IPS-18a (cell line): ENCODE measurements around the gene ZNF385B.

Experiments
- H3K27ac ChIP-seq: one replicate; pipeline ENCODE4 v1.5.1; 2013; ENCODE audit warnings: low read length
- H3K27me3 ChIP-seq: one replicate; pipeline ENCODE4 v1.6.1; 2013; ENCODE audit warnings: mild to moderate bottlenecking, low read length; ENCODE audit not compliant: control insufficient read depth, insufficient read depth
- H3K36me3 ChIP-seq: one replicate; pipeline ENCODE4 v1.6.1; 2013; ENCODE audit warnings: low read depth, low read length; ENCODE audit not compliant: control insufficient read depth
- H3K4me1 ChIP-seq: one replicate; pipeline ENCODE4 v1.6.1; 2013; ENCODE audit warnings: low read depth, low read length; ENCODE audit not compliant: control insufficient read depth
- H3K4me3 ChIP-seq: one replicate; pipeline ENCODE4 v1.5.1; 2013; ENCODE audit warnings: low read length
- H3K9ac ChIP-seq: one replicate; pipeline ENCODE4 v1.6.1; 2013; ENCODE audit warnings: mild to moderate bottlenecking, low read length, moderate library complexity
- H3K9me3 ChIP-seq: one replicate; pipeline ENCODE4 v1.6.1; 2013; ENCODE audit warnings: low read depth, low read length; ENCODE audit not compliant: control insufficient read depth

ZNF385B gene

DNA sequence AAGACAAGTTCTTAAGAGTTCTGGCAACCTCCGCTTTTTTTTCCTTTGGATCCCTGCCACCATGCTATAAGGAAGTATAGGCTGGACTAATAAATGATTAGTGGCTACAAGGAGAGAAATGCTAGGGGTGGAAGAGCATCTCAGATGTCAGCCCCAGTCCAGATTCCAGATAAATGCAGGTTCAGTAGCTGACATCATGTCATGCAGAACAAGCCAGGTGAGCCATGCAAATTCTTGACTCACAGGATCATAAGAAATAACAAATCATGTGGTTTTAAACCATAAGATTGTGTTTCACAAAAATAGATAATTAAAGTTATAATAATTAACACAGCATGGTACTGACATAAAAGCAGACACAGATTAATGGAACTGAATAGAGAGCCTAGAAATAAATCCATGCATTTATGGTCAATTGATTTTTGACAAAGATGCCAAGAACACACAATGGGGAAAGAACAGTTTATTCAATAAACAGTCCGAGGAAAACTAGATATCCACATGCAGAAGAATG lies 443.9 kb downstream of the ZNF385B start:
- no peaks in the 10 kb centered on the region for H3K36me3 ChIP-seq
- no peaks in the 10 kb centered on the region for H3K4me1 ChIP-seq
- H3K9me3 ChIP-seq, result no peaks in the 10 kb centered on the region
- no peak overlapping the region for H3K27ac ChIP-seq
- no peaks in the 10 kb centered on the region for H3K27me3 ChIP-seq
- H3K9ac ChIP-seq, result no peak overlapping the region
- no peak overlapping the region for H3K4me3 ChIP-seq

- no peak overlapping the region for H3K4me3 ChIP-seq
- no peaks in the 10 kb centered on the region for H3K4me1 ChIP-seq
- H3K27me3 ChIP-seq, result no peaks in the 10 kb centered on the region
- H3K27ac ChIP-seq, result no peak overlapping the region
- no peaks in the 10 kb centered on the region for H3K9me3 ChIP-seq
- no peak overlapping the region for H3K9ac ChIP-seq
- H3K36me3 ChIP-seq, result no peaks in the 10 kb centered on the region
These were observed 449.3 kb downstream of the ZNF385B start for GRCh38 chr2:179412112-179412511.

DNA sequence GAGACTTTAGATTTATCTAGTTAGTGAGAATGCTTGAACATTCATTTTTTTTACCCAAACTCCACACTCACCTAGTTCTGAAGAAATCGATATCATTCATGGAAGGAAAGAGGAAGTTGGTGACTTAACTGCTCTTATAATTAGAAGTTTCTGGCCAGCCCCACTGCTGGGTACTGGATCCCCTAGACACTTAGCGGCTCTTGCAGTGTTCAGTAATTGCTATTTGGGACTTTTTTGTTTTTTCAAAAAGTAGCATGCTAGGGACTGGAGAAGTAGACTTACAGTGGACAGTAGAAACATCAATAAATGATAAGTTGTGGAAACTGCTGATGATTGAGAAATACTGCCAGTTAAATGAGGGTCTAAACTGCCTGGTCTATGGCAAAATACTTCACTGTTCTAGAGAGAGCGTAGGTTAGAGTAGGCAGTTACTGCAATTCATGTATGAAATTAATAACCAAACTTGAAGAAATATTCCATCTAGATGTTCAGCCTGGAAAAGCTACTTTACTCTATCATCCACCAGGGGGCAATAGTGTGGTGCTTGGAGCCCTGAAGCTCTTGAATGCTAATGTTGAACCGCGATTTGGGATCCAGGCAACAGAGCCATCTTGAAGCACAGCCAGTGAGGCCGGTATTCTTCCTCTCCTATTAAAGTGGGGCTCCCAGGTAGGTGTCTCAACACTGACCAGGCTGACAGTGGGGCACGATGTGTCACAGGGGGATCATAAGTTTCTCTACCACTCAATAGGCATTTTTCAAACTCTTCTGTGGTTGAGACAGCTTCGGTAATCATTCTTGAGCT lies 450.7 kb downstream of the ZNF385B start:
- no peak overlapping the region for H3K27ac ChIP-seq
- no peak overlapping the region for H3K4me3 ChIP-seq
- H3K36me3 ChIP-seq, result no peaks in the 10 kb centered on the region
- no peak overlapping the region for H3K9ac ChIP-seq
- H3K4me1 ChIP-seq, result no peaks in the 10 kb centered on the region
- no peaks in the 10 kb centered on the region for H3K9me3 ChIP-seq
- no peaks in the 10 kb centered on the region for H3K27me3 ChIP-seq

GRCh38 chr2:179403624-179404023 lies 457.8 kb downstream of the ZNF385B start:
- Histone ChIP-seq H3K27ac (no peak overlapping the region), H3K27me3 (no peaks in the 10 kb centered on the region), H3K36me3 (no peaks in the 10 kb centered on the region), H3K9me3 (no peaks in the 10 kb centered on the region), H3K4me3 (no peak overlapping the region), H3K9ac (no peak overlapping the region), H3K4me1 (no peaks in the 10 kb centered on the region)

DNA sequence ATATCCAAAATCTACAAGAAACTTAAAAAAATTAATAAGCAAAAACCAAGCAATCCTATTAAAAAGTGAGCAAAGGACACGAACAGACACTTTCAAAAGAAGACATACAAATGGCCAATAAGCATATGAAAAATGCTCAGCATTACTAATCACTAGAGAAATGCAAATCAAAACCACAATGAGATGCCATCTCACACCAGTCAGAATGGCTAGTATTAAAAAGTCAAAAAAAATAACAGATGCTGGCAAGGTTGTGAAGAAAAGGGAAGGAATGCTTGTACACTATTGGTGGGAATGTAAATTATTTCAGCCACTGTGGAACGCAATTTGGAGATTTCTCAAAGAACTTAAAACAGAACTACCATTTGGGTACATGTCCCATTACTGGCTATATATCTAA lies 467.9 kb downstream of the ZNF385B start:
- Histone ChIP-seq H3K36me3 (no peaks in the 10 kb centered on the region), H3K4me1 (no peaks in the 10 kb centered on the region), H3K9me3 (peaks cover 3% of the 10 kb centered on the region), H3K27ac (no peak overlapping the region), H3K27me3 (no peaks in the 10 kb centered on the region), H3K9ac (no peak overlapping the region), H3K4me3 (no peak overlapping the region)
